HCT116 (cell line): ENCODE data around the gene RASA2. TPM values are rescaled to one million over a fixed set of nuclear protein-coding genes. Genes with fewer than 3 reads are reported as not detected.

Experiments
- ATAC-seq: fragments of 200-7000 bp; cut with Tn5 transposase; 2 replicates; pipeline ENCODE4 v1.9.1; 2020; ENCODE audit warnings: mild to moderate bottlenecking, moderate library complexity
- BruUV-seq: library from RNA; stranded (reverse); fragments of 400-500 nt; replicated peaks from 2 replicates; lab custom pipeline; 2021; lab: Mats Ljungman, UMichigan
- CTCF ChIA-PET: fragments of 300-600 bp; sonication (Branson Sonifier 250); formaldehyde crosslinking; loops from one replicate; lab custom pipeline; 2021; ENCODE audit warnings: antibody characterized with exemption; lab: Charles Lee
- POLR2A ChIA-PET: fragments of 300-600, 350-600 bp; sonication (Branson Sonifier 250); formaldehyde crosslinking; loops from one replicate; lab custom pipeline; 2021; ENCODE audit warnings: antibody characterized with exemption; lab: Charles Lee
- RAD21 ChIA-PET, 2 experiments: fragments of 300-600 bp; sonication (Branson Sonifier 250); formaldehyde crosslinking; loops; one replicate each; lab custom pipeline; 2023; ENCODE audit warnings: low total read pairs in 2 of 2; ENCODE audit not compliant: uncharacterized antibody in 2 of 2, unreplicated experiment in 2 of 2, low non-redundant PET in 1 of 2; lab: Charles Lee
- DNase-seq: peaks from one replicate; pipeline ENCODE4 v3.0.0-alpha.2; 2010; ENCODE audit warnings: low read depth, low spot score
- H2AFZ ChIP-seq: fragments of 200-600 bp; shearing (Covaris generic), sonication (generic); 2 replicates; pipeline ENCODE4 v1.6.1; 2017; ENCODE audit warnings: low read depth, mixed run types, mixed read lengths, antibody characterized with exemption, low read length; ENCODE audit not compliant: poor library complexity, severe bottlenecking
- H3K27ac ChIP-seq: 2 replicates; pipeline ENCODE4 v1.5.1; 2012; ENCODE audit warnings: low read depth, low read length
- H3K27me3 ChIP-seq: fragments of 200-600 bp; sonication (generic); 2 replicates; pipeline ENCODE4 v1.6.1; 2016; ENCODE audit warnings: mixed run types, low read length, mixed read lengths; ENCODE audit not compliant: insufficient read depth
- H3K36me3 ChIP-seq, 2 experiments: fragments of 200-500 bp in 1 of 2; fragments of 200-600 bp in 1 of 2; sonication (Bioruptor generic) in 1 of 2; sonication (generic) in 1 of 2; 2 replicates each; pipeline versions ENCODE4 v1.5.1 to v1.6.1; 2014 to 2016; ENCODE audit warnings: low read length in 2 of 2, inconsistent platforms in 1 of 2, mixed read lengths in 1 of 2, mixed run types in 1 of 2; ENCODE audit not compliant: insufficient read depth in 2 of 2, control insufficient read depth in 1 of 2
- H3K4me1 ChIP-seq, 2 experiments: fragments of 200-600 bp in 1 of 2; sonication (generic) in 1 of 2; 2 replicates each; pipeline versions ENCODE4 v1.5.1 to v1.6.1; 2012 to 2017; ENCODE audit warnings: low read length in 2 of 2, inconsistent platforms in 1 of 2, mild to moderate bottlenecking in 1 of 2, mixed read lengths in 1 of 2, mixed run types in 1 of 2, moderate library complexity in 1 of 2; ENCODE audit not compliant: insufficient read depth in 2 of 2, control insufficient read depth in 1 of 2
- H3K4me2 ChIP-seq: fragments of 200-600 bp; sonication (generic); 2 replicates; pipeline ENCODE4 v1.6.1; 2017; ENCODE audit warnings: mixed run types, low read length, mixed read lengths
- H3K4me3 ChIP-seq, 2 experiments: fragments of 200-600 bp in 1 of 2; sonication (generic) in 1 of 2; replicated peaks in 1 of 2; 2 replicates each; pipeline ENCODE4 v1.5.1; 2011 to 2016; ENCODE audit warnings: low read length in 2 of 2, control low read depth in 1 of 2, low read depth in 1 of 2, mild to moderate bottlenecking in 1 of 2, mixed read lengths in 1 of 2, mixed run types in 1 of 2
- H3K79me2 ChIP-seq: fragments of 200-600 bp; sonication (generic); 2 replicates; pipeline ENCODE4 v1.6.1; 2017; ENCODE audit warnings: mild to moderate bottlenecking, mixed run types, low read length, moderate library complexity, mixed read lengths; ENCODE audit not compliant: insufficient read depth
- H3K9ac ChIP-seq: fragments of 200-600 bp; sonication (generic); 2 replicates; pipeline ENCODE4 v1.6.1; 2016; ENCODE audit warnings: low read length, mixed read lengths
- H3K9me2 ChIP-seq: fragments of 200-600 bp; sonication (generic), shearing (Covaris generic); 2 replicates; pipeline ENCODE4 v1.6.1; 2017; ENCODE audit warnings: mixed run types, mild to moderate bottlenecking, moderate library complexity; ENCODE audit not compliant: insufficient read depth
- H3K9me3 ChIP-seq, 2 experiments: fragments of 200-500 bp in 1 of 2; fragments of 200-600 bp in 1 of 2; sonication (Bioruptor generic) in 1 of 2; sonication (generic) in 1 of 2; 2 replicates each; pipeline ENCODE4 v1.6.1; 2014 to 2017; ENCODE audit warnings: low read length in 2 of 2, mixed read lengths in 2 of 2, inconsistent platforms in 1 of 2, low read depth in 1 of 2, mild to moderate bottlenecking in 1 of 2, mixed run types in 1 of 2, moderate library complexity in 1 of 2; ENCODE audit not compliant: control insufficient read depth in 1 of 2, insufficient read depth in 1 of 2
- H4K20me1 ChIP-seq: fragments of 200-600 bp; sonication (generic), shearing (Covaris generic); 2 replicates; pipeline ENCODE4 v1.6.1; 2017; ENCODE audit warnings: mixed run types, mild to moderate bottlenecking, moderate library complexity; ENCODE audit not compliant: insufficient read depth
- CEBPB ChIP-seq: IDR thresholded peaks from 2 replicates; pipeline ENCODE4 v1.6.1; 2012; ENCODE audit warnings: low read depth
- EGR1 ChIP-seq: IDR thresholded peaks from 2 replicates; pipeline ENCODE4 v1.6.1; 2012; ENCODE audit warnings: low read depth
- ELF1 ChIP-seq: IDR thresholded peaks from 2 replicates; pipeline ENCODE4 v1.6.1; 2012; ENCODE audit warnings: low read depth, borderline replicate concordance
- JUND ChIP-seq: IDR thresholded peaks from 2 replicates; pipeline ENCODE4 v1.6.1; 2012
- MAX ChIP-seq: IDR thresholded peaks from 2 replicates; pipeline ENCODE4 v1.6.1; 2012
- POLR2A ChIP-seq: IDR thresholded peaks from 2 replicates; pipeline ENCODE4 v1.7.0; 2011; ENCODE audit warnings: borderline replicate concordance; ENCODE audit not compliant: insufficient read depth, insufficient read length; ENCODE audit errors: extremely low read depth
- POLR2AphosphoS5 ChIP-seq: IDR thresholded peaks from 2 replicates; pipeline ENCODE4 v1.6.1; 2011; ENCODE audit warnings: mild to moderate bottlenecking, low read depth, low read length, moderate library complexity
- SIN3A ChIP-seq: IDR thresholded peaks from 2 replicates; pipeline ENCODE4 v1.6.1; 2012; ENCODE audit warnings: low read depth
- TCF7L2 ChIP-seq: IDR thresholded peaks from 2 replicates; pipeline ENCODE4 v1.7.0; 2011; ENCODE audit warnings: borderline replicate concordance, inconsistent platforms; ENCODE audit not compliant: insufficient read depth, insufficient read length; ENCODE audit errors: extremely low read depth
- YY1 ChIP-seq: IDR thresholded peaks from 2 replicates; pipeline ENCODE4 v1.6.1; 2011; ENCODE audit warnings: low read length, low read depth, moderate library complexity, mild to moderate bottlenecking; ENCODE audit not compliant: insufficient replicate concordance; ENCODE audit errors: extremely low read depth
- ZFX ChIP-seq: fragments of 450-650 bp; IDR thresholded peaks from 2 replicates; pipeline ENCODE4 v1.6.1; 2017
- intact Hi-C: fragments of 100-400 bp; cut with micrococcal nuclease; formaldehyde crosslinking; loops from 2 replicates; pipeline ENCODE4 v1.10.0; 2022
- total RNA-seq: library from RNA; stranded (reverse); gene quantifications from one replicate; pipeline ENCODE4 v1.2.1, GENCODE V29; 2021; ENCODE audit not compliant: unreplicated experiment
- TF ChIP-seq, protein P1 (sequence below): IDR thresholded peaks from 2 replicates; pipeline ENCODE4 v1.6.1; 2012; ENCODE audit warnings: low read depth
- TF ChIP-seq, protein P2 (sequence below): IDR thresholded peaks from 2 replicates; pipeline ENCODE4 v1.6.1; 2012
- TF ChIP-seq, protein P3 (sequence below): IDR thresholded peaks from 2 replicates; pipeline ENCODE4 v1.6.1; 2011; ENCODE audit warnings: mild to moderate bottlenecking, low read length, moderate library complexity; ENCODE audit not compliant: insufficient replicate concordance; ENCODE audit errors: extremely low read depth

RASA2 gene
- total RNA-seq, 1 experiment from 2014 or later, result 12.8 TPM

GRCh38 chr3:141456301-141456625, 30.6 kb upstream of the RASA2 start:
- ChIA-PET RAD21 (interaction anchor here in 1 of 2 experiments (0.8 kb wide), 1 partner anchor 145 kb away, joined by 3 read pairs; no protein-coding TSS in a partner anchor), POLR2A (no interaction called here), CTCF (interaction anchor here (2.1 kb wide), 1 partner anchor 14 kb away, joined by 8 read pairs; no protein-coding TSS in a partner anchor)
- no peak for DNase-seq
- Histone ChIP-seq H3K4me1 (peaks cover 0 to 12% of the 10 kb centered on the region in 2 experiments; a peak in 2 of 4 replicates), H3K9ac (no peak overlapping the region), H3K9me2 (no peaks in the 10 kb centered on the region), H3K36me3 (no peaks in the 10 kb centered on the region), H3K9me3 (no peaks in the 10 kb centered on the region), H3K4me3 (no peak overlapping the region), H3K27me3 (no peaks in the 10 kb centered on the region), H4K20me1 (no peaks in the 10 kb centered on the region), H2AFZ (no peak overlapping the region), H3K27ac (no peak overlapping the region), H3K79me2 (no peaks in the 10 kb centered on the region), H3K4me2 (no peak overlapping the region)
- TF ChIP-seq, protein P1, sequence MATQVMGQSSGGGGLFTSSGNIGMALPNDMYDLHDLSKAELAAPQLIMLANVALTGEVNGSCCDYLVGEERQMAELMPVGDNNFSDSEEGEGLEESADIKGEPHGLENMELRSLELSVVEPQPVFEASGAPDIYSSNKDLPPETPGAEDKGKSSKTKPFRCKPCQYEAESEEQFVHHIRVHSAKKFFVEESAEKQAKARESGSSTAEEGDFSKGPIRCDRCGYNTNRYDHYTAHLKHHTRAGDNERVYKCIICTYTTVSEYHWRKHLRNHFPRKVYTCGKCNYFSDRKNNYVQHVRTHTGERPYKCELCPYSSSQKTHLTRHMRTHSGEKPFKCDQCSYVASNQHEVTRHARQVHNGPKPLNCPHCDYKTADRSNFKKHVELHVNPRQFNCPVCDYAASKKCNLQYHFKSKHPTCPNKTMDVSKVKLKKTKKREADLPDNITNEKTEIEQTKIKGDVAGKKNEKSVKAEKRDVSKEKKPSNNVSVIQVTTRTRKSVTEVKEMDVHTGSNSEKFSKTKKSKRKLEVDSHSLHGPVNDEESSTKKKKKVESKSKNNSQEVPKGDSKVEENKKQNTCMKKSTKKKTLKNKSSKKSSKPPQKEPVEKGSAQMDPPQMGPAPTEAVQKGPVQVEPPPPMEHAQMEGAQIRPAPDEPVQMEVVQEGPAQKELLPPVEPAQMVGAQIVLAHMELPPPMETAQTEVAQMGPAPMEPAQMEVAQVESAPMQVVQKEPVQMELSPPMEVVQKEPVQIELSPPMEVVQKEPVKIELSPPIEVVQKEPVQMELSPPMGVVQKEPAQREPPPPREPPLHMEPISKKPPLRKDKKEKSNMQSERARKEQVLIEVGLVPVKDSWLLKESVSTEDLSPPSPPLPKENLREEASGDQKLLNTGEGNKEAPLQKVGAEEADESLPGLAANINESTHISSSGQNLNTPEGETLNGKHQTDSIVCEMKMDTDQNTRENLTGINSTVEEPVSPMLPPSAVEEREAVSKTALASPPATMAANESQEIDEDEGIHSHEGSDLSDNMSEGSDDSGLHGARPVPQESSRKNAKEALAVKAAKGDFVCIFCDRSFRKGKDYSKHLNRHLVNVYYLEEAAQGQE, result no peak
- TF ChIP-seq, protein P2, sequence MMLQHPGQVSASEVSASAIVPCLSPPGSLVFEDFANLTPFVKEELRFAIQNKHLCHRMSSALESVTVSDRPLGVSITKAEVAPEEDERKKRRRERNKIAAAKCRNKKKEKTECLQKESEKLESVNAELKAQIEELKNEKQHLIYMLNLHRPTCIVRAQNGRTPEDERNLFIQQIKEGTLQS, result no peak
- TF ChIP-seq ZFX, result no peak
- no peak for TF ChIP-seq TCF7L2
- no peak for TF ChIP-seq MAX
- no peak for TF ChIP-seq POLR2A
- TF ChIP-seq YY1, result no peak
- no peak for TF ChIP-seq EGR1
- no peak for TF ChIP-seq POLR2AphosphoS5
- TF ChIP-seq SIN3A, result no peak
- TF ChIP-seq, protein P3, sequence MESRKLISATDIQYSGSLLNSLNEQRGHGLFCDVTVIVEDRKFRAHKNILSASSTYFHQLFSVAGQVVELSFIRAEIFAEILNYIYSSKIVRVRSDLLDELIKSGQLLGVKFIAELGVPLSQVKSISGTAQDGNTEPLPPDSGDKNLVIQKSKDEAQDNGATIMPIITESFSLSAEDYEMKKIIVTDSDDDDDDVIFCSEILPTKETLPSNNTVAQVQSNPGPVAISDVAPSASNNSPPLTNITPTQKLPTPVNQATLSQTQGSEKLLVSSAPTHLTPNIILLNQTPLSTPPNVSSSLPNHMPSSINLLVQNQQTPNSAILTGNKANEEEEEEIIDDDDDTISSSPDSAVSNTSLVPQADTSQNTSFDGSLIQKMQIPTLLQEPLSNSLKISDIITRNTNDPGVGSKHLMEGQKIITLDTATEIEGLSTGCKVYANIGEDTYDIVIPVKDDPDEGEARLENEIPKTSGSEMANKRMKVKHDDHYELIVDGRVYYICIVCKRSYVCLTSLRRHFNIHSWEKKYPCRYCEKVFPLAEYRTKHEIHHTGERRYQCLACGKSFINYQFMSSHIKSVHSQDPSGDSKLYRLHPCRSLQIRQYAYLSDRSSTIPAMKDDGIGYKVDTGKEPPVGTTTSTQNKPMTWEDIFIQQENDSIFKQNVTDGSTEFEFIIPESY, result no peak
- no peak for TF ChIP-seq ELF1
- TF ChIP-seq JUND, result no peak
- no peak for TF ChIP-seq CEBPB
- no peak for ATAC-seq
- intact Hi-C loops, result loop anchor here (10.0 kb wide), 1 partner anchor 451 kb away; no protein-coding TSS in a partner anchor
- BruUV-seq, result no TSS peak
